ENCODE results near the gene WDR64.
"Not testable (repeated sequence)": the region's sequence is repeated elsewhere in the genome, so short reads cannot be mapped to it uniquely, and the experiment has no call there.

Gene WDR64

GRCh38 chr1:241632987-241633386 is 19.1 kb upstream of the WDR64 start:
- no peak for DNase-seq

DNA sequence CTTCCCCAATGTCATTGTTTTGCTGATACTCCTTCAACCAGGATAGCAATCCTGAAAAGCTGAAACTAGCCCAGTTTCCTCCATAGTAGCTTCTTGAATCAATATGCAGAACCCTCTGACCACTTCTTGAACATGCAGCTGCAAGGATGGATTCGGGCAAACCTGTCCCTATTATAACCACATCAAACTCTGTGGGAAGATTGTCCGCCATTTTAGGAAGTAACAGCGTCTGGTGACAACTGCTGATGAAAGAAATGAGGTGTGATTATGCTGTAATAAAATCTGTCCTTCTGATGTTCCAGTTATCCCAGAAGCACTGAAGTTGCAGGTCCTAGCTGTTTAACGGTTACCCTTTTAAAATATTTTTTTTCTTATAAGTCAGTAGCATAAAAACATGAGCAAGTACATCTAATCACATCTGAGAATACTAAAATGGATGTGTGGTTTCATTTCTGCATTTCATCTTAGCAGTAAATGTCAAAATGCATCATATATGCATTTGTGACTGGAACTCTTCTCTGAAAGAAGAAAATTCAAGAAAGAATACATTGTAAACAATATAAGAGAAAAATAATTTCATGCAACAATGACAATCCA is 16.4 kb upstream of the WDR64 start:
- no peak for DNase-seq

DNA sequence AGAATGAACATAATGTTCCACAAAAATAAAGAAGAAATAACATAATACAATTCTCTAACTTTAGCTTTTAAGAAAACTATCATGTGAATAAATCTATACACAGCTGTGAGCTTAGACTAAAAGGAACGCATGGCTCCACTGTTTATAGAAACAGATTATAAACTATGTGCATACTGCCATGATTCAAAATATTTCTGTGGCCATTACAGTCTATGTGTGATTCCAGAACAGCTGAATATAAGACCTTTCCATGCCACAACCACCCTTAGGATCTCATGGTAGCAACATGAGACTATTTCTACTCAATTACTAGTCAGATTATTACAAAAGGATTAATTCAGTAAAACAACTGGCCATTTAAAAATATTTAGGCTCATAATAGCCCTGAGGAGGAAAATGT is 15.8 kb upstream of the WDR64 start:
- no peak for DNase-seq

- no peak for DNase-seq
Observed at GRCh38 chr1:241637046-241637590, 15.0 kb upstream of the WDR64 start.

- DNase-seq, result no peak
Observed at GRCh38 chr1:241637604-241638003, 14.5 kb upstream of the WDR64 start.

GRCh38 chr1:241638099-241638682 is 13.9 kb upstream of the WDR64 start:
- DNase-seq, result no peak

GRCh38 chr1:241638909-241639622 is 13.0 kb upstream of the WDR64 start:
- DNase-seq, result no peak

- no peak for DNase-seq
Observed at GRCh38 chr1:241639623-241640148, 12.4 kb upstream of the WDR64 start.

- DNase-seq, result peak; percentile 72
Observed at GRCh38 chr1:241640149-241640866, 11.8 kb upstream of the WDR64 start, which contains the start of the genes CHML and OPN3. TSS of gene CHML (minus strand) at chr1:241640369. CDS start at chr1:241635766, 4,603 bp downstream. TSS of gene OPN3 (minus strand) at chr1:241640369. CDS start at chr1:241640254, 115 bp downstream.

GRCh38 chr1:241640867-241641622 is 11.0 kb upstream of the WDR64 start:
- no peak for DNase-seq

- DNase-seq, result peak; percentile 26
Observed at GRCh38 chr1:241641773-241642592, 10.1 kb upstream of the WDR64 start.

DNA sequence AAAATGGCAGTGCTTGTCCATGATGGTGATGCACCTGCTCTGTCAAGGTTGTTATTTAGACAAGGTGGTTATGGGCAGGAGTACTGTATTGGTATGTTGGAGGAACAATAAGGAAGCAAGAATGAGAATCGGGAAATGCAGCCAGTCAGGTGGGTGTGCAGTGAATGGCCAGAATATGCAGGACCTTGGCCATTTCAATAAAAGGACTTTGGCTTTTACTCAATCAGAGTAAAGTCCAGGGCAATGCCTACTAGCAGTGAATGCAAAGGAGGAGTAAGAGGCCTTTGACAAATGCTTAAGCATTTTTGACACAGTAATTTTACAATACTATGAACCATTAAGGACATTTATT is 9.5 kb upstream of the WDR64 start:
- no peak for DNase-seq

DNA sequence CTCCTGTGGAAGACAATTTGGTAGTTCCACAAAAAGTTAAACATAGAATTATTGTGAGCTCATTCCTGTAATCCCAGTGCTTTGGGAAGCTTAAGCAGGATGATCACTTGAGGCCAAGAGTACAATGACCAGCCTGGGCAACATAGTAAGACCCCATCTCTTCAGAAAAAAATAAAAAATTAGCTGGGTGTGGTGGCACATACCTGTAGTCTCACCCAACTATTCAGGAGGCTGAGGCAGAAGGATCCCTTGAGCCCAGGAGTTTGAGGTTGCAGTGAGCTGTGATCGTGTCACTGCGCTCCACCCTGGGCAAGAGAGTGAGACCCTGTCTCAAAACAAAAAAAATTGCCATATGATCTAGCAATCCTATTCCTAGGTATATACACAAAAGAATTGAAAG is 7.8 kb upstream of the WDR64 start:
- no peak for DNase-seq

DNA sequence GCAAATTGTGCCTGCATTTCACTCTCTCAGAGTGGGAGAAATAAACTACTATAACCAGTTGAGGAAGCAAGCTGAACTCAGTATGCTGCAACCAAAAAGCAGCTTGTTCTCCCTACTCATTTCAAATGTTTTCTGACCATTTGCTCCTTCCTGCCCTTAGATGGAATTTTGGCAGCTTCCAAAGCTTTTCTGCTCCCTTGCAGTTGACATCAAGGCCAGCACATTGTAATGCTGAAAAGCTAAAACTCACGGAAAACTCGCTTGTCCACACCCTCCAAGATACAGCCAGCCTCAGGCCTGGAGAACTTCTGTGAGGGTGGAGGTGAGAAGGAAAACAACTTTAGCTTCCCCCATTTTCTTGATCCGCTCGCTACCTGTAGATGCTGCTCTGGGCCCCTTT is 6.9 kb upstream of the WDR64 start:
- DNase-seq, result no peak

- no peak for DNase-seq
Observed at GRCh38 chr1:241646201-241646600, 5.9 kb upstream of the WDR64 start.

DNA sequence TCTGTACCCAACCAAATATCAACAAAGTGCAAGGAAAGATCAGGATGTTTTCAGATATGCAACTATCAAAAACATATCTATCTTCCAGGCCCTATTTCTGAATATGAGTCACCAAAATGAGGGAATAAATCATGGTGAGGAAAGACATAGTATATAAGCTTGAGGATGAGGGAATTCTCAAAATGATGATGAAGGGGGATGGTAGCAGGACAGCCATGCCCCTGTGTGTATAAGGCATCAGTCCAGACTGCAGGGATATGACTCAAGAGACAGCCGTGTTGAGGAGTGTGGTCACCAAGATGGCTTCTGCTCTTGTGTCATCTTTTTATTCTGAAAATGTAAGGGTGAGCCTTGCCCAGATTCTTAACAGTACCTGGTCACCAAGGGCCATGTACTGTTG is 4.4 kb upstream of the WDR64 start:
- DNase-seq, result no peak

- DNase-seq, result no peak
Observed at GRCh38 chr1:241648159-241648558, 3.9 kb upstream of the WDR64 start.

DNA sequence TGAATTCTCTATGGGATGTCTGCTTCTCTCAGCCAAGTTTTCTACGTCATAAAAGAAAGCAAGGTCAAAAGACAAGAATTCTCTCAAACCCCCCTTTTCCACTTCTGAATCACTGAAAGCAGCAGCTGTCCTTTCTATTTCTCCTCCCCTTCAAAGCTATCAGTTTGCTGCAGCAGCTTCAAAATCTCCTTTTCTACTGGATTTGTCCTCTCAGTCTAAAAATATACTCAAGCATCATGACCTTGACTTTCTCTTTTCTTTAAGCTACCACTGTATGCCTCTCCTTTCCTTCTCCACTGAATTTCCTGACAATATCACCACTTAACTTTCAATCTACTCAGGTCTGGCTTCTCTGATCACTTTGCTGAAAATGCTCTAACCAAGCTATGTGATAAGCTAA is 1.9 kb downstream of the WDR64 start:
- DNase-seq, result no peak

DNA sequence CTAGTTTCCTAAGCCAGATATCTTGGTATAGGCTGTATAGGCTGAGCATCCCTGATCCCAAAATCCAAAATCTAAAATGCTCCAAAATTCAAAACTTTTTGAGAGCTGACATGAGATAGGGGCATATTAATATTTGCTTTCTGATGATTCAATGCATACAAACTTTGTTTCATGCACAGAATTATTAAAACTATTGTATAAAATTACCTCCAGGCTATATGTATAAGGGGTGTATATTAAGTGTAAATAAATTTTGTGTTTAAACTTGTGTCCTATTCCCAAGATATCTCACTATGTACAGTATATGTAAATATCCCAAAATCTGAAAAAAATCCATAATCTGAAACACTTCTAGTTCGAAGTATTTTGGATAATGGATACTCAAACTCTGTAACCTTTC is 2.6 kb downstream of the WDR64 start:
- DNase-seq, result no peak

DNA sequence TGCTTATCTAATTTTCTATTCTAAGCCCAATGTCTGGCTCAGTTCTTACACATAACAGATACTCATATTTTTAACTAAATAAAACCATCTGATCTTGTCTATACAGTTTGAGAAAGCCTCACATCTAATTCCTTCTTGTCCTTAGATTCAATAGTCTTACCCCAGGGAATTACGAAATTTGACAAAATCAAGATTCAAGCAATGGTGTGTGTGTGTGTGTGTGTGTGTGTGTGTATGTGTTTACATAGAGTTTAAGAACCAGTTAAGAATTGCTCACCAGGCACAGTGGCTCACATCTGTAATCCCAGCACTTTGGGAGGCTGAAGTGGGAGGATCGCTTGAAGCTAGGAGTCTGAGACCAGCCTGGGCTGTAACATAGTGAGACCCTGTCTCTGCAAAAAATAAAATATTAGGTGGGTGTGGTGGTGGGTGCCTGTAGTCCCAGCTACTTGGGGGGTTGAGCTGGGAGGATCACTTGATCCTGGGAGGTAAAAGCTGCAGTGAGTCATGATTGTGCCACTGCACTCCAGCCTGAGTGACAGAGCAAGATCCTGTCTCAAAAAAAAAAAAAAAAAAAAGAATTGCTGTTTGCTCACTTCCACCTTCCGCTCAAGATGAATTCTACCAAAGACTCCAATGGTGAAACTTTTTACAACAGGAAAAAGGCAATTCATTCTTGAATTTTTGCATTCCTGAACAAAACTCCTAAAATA is 6.2 kb downstream of the WDR64 start:
- no peak for DNase-seq

DNA sequence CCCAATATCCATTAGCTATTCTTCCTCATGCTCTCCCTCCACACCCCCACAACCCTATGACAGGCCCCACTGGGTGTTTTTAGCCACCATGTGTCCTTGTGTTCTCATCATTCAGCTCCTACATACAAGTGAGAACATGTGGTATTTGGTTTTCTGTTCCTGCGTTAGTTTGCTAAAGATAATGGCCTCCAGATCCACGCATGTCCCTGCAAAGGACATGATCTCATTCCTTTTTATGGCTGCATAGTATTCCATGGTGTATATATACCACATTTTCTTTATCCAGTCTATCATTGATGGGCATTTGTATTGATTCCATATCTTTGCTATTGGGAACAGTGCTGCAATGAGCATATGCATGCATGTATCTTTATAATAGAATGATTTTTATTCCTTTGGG is 6.9 kb downstream of the WDR64 start:
- DNase-seq, result not testable (repeated sequence)

All from T1000 (cell line).